Measurements from ENCODE around the gene HECW1.

DNA sequence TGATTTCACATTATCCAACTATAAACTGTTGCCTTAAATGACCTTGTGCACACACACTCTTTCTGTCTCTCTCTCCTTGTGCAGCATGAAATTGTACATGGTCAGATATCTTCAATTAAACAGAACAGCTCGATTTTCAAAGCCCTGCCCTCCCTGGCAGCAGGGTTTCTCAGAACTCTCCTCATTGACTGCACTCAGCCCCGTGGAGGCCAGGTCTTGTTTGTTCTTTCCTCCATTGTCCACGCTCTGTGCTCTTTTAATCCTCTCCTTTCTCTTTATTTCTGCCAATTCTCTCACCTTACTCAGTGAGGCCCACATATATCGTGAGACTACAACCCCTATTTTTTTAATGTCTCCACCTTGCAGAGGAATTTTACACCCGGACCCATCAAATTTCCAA lies 294.5 kb downstream of the HECW1 start:
- TF ChIP-seq TP53 (CRISPR knock-in tag; conservative IDR thresholded peaks at IDR 0.05): no peak
- no peak for TF ChIP-seq FOXJ3 (CRISPR knock-in tag; IDR thresholded peaks at IDR 0.05; ENCODE audit: borderline replicate concordance)
- TF ChIP-seq ELF4 (CRISPR knock-in tag; IDR thresholded peaks at IDR 0.05; ENCODE audit: borderline replicate concordance): no peak

Data from HepG2 (cell line).